OCI-LY3 (cell line): ENCODE data around the gene ITGA3.

ENCODE experiments used
- H2AFZ ChIP-seq: fragments of 200-600, 300-600 bp; shearing (Covaris generic); 2 replicates; pipeline ENCODE4 v1.6.0; 2014; ENCODE audit warnings: antibody characterized with exemption, low read depth, low read length
- H3K27ac ChIP-seq: fragments of 200-600, 300-600 bp; sonication (generic); 2 replicates; pipeline ENCODE4 v1.5.1; 2014; ENCODE audit warnings: mild to moderate bottlenecking, low read length, moderate library complexity, mixed read lengths
- H3K27me3 ChIP-seq: fragments of 200-600, 300-600 bp; sonication (generic); 2 replicates; pipeline ENCODE4 v1.6.1; 2014; ENCODE audit warnings: low read depth, low read length, mixed read lengths
- H3K36me3 ChIP-seq: fragments of 200-600, 300-600 bp; sonication (generic); replicated peaks from 2 replicates; pipeline ENCODE3; 2014; ENCODE audit warnings: low read depth, low read length, mixed read lengths
- H3K4me1 ChIP-seq: fragments of 300-600, 200-600 bp; sonication (generic); 2 replicates; pipeline ENCODE4 v1.6.1; 2014; ENCODE audit warnings: low read length, mixed read lengths
- H3K4me2 ChIP-seq: fragments of 200-600, 300-600 bp; sonication (generic); 2 replicates; pipeline ENCODE4 v1.6.1; 2014; ENCODE audit warnings: low read length, mixed read lengths
- H3K4me3 ChIP-seq: fragments of 300-600, 200-600 bp; sonication (generic); 2 replicates; pipeline ENCODE4 v1.5.1; 2014; ENCODE audit warnings: antibody characterized with exemption, mild to moderate bottlenecking, low read length, moderate library complexity
- H3K79me2 ChIP-seq: fragments of 300-600, 200-600 bp; shearing (Covaris generic); 2 replicates; pipeline ENCODE4 v1.6.1; 2014; ENCODE audit warnings: mild to moderate bottlenecking, low read length, mixed read lengths
- H3K9ac ChIP-seq: fragments of 300-600, 200-600 bp; shearing (Covaris generic); 2 replicates; pipeline ENCODE4 v1.6.0; 2014; ENCODE audit warnings: mild to moderate bottlenecking, low read length, moderate library complexity
- H3K9me3 ChIP-seq: fragments of 200-600, 300-600 bp; shearing (Covaris generic); 2 replicates; pipeline ENCODE4 v1.6.1; 2014; ENCODE audit warnings: low read length, mixed read lengths; ENCODE audit not compliant: insufficient read depth
- H4K20me1 ChIP-seq: fragments of 200-600, 300-600 bp; sonication (generic); 2 replicates; pipeline ENCODE4 v1.6.1; 2016; ENCODE audit warnings: low read length, mixed read lengths; ENCODE audit not compliant: insufficient read depth
- CTCF ChIP-seq: fragments of 200-600, 300-600 bp; sonication (generic); IDR thresholded peaks from 2 replicates; pipeline ENCODE4 v1.5.1; 2014; ENCODE audit warnings: antibody characterized with exemption, low read length, low read depth
- EZH2phosphoT487 ChIP-seq: fragments of 200-600 bp; shearing (Covaris generic); IDR thresholded peaks from 2 replicates; pipeline ENCODE4 v1.6.1; 2018; ENCODE audit warnings: antibody characterized with exemption, mixed run types, low read depth

The ITGA3 gene

GRCh38 chr17:50120475-50121253 is 64.8 kb downstream of the ITGA3 start:
- Histone ChIP-seq H4K20me1 (no peaks in the 10 kb centered on the region), H3K27me3 (peaks cover 11% of the 10 kb centered on the region), H3K4me1 (no peaks in the 10 kb centered on the region), H3K79me2 (no peaks in the 10 kb centered on the region), H3K36me3 (no peaks in the 10 kb centered on the region), H3K27ac (no peak overlapping the region), H3K9me3 (no peaks in the 10 kb centered on the region), H2AFZ (no peak overlapping the region), H3K9ac (no peak overlapping the region), H3K4me3 (no peak overlapping the region), H3K4me2 (no peak overlapping the region)
- no peak for TF ChIP-seq CTCF
- TF ChIP-seq EZH2phosphoT487: no peak

DNA sequence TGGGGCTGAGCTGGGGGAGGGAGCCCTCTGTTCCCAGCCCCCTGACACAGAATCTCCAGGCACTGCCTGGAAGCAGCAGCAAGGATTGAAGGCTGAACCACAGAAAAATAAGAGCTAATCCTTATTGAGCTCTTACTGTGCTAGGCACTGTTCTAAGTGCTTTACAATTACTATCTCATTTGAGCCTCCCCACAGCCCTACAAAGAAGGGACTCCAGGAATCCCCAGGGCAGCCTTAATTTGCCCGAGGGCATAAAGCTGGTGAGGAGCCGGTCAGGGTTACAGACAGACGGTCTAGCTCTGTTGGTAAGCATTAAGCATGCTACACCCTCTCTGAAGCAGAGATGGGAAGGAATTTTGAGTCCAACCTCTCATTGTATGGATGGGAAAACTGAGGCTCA is 67.0 kb downstream of the ITGA3 start:
- no peaks in the 10 kb centered on the region for H3K9me3 ChIP-seq
- no peaks in the 10 kb centered on the region for H3K4me1 ChIP-seq
- H4K20me1 ChIP-seq: no peaks in the 10 kb centered on the region
- no peak overlapping the region for H3K4me2 ChIP-seq
- no peaks in the 10 kb centered on the region for H3K79me2 ChIP-seq
- no peaks in the 10 kb centered on the region for H3K36me3 ChIP-seq
- H3K27me3 ChIP-seq: peaks cover 14% of the 10 kb centered on the region
- H3K27ac ChIP-seq: no peak overlapping the region
- no peak overlapping the region for H3K4me3 ChIP-seq
- no peak overlapping the region for H2AFZ ChIP-seq
- H3K9ac ChIP-seq: no peak overlapping the region
- TF ChIP-seq EZH2phosphoT487 (no peak), CTCF (no peak)

DNA sequence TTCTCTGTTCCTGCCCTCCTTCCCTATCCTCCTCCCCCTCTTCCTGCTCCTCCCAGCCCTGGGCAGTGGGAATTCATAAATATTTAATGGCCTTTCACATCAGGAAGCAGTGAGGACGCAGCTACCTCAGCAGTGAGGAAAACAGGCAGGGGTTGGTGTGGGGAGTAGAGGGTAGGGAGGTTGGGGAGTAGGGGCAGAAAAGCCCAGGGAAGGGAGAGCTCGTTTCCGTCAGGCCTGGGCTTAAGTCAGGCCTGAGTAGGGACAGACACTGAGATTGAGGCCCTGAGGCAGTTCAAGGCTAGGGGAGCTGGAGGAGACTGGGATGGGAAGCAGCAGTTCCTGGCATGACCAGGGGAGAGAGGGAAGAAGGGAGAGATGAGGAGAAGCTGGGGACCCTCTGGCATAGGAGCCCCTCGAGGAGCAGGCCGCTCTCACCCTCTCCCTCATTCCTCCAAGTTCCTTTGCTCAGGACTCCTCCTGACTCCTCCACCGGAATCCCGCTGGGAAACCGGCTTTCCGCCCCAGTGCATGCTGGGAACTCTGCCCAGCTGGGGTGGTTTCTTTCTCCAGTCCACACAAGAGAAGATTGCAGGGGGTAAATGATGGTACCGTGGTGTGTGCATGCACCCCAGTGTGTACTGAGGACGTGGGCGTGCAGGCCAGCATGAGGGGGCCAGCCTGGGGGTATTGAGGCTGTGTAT is 67.9 kb downstream of the ITGA3 start:
- Histone ChIP-seq H3K9ac (no peak overlapping the region), H3K9me3 (no peaks in the 10 kb centered on the region), H2AFZ (no peak overlapping the region), H3K4me3 (no peak overlapping the region), H3K79me2 (no peaks in the 10 kb centered on the region), H3K36me3 (no peaks in the 10 kb centered on the region), H3K27me3 (peaks cover 21% of the 10 kb centered on the region), H3K4me2 (no peak overlapping the region), H3K4me1 (no peaks in the 10 kb centered on the region), H4K20me1 (no peaks in the 10 kb centered on the region), H3K27ac (no peak overlapping the region)
- TF ChIP-seq EZH2phosphoT487 (no peak), CTCF (no peak)

DNA sequence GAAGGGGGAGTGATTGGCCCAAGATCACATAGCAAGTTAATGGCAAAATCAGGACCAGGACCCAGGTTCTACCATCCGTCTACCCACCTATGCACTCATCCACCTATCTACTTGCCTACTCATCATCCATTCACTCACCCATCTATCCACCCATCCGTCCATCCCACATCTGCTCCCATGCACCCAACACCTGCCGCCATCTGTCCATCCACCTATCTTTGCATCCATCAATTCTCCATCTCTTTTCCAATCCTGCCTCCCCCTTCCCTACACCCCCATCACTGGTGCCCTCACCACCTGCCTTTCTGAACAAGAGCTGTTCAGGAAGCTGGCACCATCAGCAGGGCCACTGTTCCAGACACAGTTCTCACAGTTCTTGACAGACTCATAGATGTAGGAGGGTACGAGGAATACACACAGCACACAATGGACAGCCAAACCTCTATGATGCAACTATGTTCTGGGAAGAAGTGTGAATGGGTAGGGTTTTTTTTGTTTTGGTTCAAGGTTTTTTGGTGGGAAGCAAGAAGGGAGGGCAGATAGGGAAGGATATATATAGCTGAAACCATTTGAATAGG is 69.6 kb downstream of the ITGA3 start:
- H3K79me2 ChIP-seq: no peaks in the 10 kb centered on the region
- no peak overlapping the region for H3K27ac ChIP-seq
- H3K9ac ChIP-seq: no peak overlapping the region
- H3K4me1 ChIP-seq: peaks cover 4% of the 10 kb centered on the region
- TF ChIP-seq CTCF (no peak), EZH2phosphoT487 (no peak)
- H3K27me3 ChIP-seq: peaks cover 24% of the 10 kb centered on the region
- no peak overlapping the region for H2AFZ ChIP-seq
- no peak overlapping the region for H3K4me3 ChIP-seq
- no peaks in the 10 kb centered on the region for H4K20me1 ChIP-seq
- H3K36me3 ChIP-seq: no peaks in the 10 kb centered on the region
- H3K4me2 ChIP-seq: no peak overlapping the region
- H3K9me3 ChIP-seq: no peaks in the 10 kb centered on the region
